ENCODE measurements around the gene KLRF2. TPM values are rescaled to one million over a fixed set of nuclear protein-coding genes. Genes with fewer than 3 reads are reported as not detected.

KLRF2 gene
- total RNA-seq, 2 donors from 2014 or later, result not detected

- H3K4me1 ChIP-seq, result no peaks in the 10 kb centered on the region
- DNase-seq (ENCODE audit: low spot score), result no peak
- no peaks in the 10 kb centered on the region for H3K27me3 ChIP-seq
- H3K4me3 ChIP-seq, result no peak overlapping the region
- H3K36me3 ChIP-seq, result no peaks in the 10 kb centered on the region
- H3K27ac ChIP-seq, result no peak overlapping the region
- no peak for TF ChIP-seq CTCF (IDR thresholded peaks at IDR 0.05)
- H3K9me3 ChIP-seq, result no peaks in the 10 kb centered on the region
Observed at GRCh38 chr12:9941838-9942237, 60.5 kb downstream of the KLRF2 start.

- H3K36me3 ChIP-seq, result no peaks in the 10 kb centered on the region
- H3K4me3 ChIP-seq, result peak overlapping the region in 1 of 2 donors; percentile 13
- DNase-seq (ENCODE audit: low spot score), result no peak
- no peaks in the 10 kb centered on the region for H3K9me3 ChIP-seq
- H3K27ac ChIP-seq, result no peak overlapping the region
- H3K4me1 ChIP-seq, result no peaks in the 10 kb centered on the region
- TF ChIP-seq CTCF (IDR thresholded peaks at IDR 0.05), result no peak
- no peaks in the 10 kb centered on the region for H3K27me3 ChIP-seq
Observed at GRCh38 chr12:9943240-9943639, 62.0 kb downstream of the KLRF2 start.

GRCh38 chr12:9944391-9944790, 63.1 kb downstream of the KLRF2 start:
- no peak overlapping the region for H3K27ac ChIP-seq
- H3K36me3 ChIP-seq, result no peaks in the 10 kb centered on the region
- no peaks in the 10 kb centered on the region for H3K9me3 ChIP-seq
- DNase-seq (ENCODE audit: low spot score), result no peak
- H3K27me3 ChIP-seq, result no peaks in the 10 kb centered on the region
- H3K4me1 ChIP-seq, result no peaks in the 10 kb centered on the region
- TF ChIP-seq CTCF (IDR thresholded peaks at IDR 0.05), result no peak
- H3K4me3 ChIP-seq, result no peak overlapping the region

Other genes with a start within 250 kb of the KLRF2 start
- gene CLEC2D, start 211.8 kb upstream of the KLRF2 start, total RNA-seq, result 1 to 10 TPM; 6.5 to 6.9 TPM
- not detected for gene CLECL1, start 148.4 kb upstream of the KLRF2 start, total RNA-seq
- 1 to 10 TPM; 1.7 to 2.6 TPM for gene CD69, start 120.6 kb upstream of the KLRF2 start, total RNA-seq
- under 1 TPM in 1 of 2 donors, not detected in 1; 0.47 TPM for gene KLRF1, start 54.0 kb upstream of the KLRF2 start, total RNA-seq
- 1 to 10 TPM; 3.9 to 4.9 TPM for gene CLEC2B, start 12.1 kb upstream of the KLRF2 start, total RNA-seq
- gene CLEC2A, start 50.9 kb downstream of the KLRF2 start, total RNA-seq, result not detected
- 1 to 10 TPM in 1 of 2 donors, under 1 TPM in 1; 0.47 to 1.3 TPM for gene CLEC12A, start 89.9 kb downstream of the KLRF2 start, total RNA-seq
- not detected for gene CLEC1B, start 117.6 kb downstream of the KLRF2 start, total RNA-seq
- not detected for gene CLEC12B, start 129.1 kb downstream of the KLRF2 start, total RNA-seq
- not detected for gene CLEC9A, start 149.2 kb downstream of the KLRF2 start, total RNA-seq
- gene CLEC1A, start 217.5 kb downstream of the KLRF2 start, total RNA-seq, result 1 to 10 TPM in 1 of 2 donors, under 1 TPM in 1; 0.93 to 2.8 TPM
- gene CLEC7A, start 248.7 kb downstream of the KLRF2 start, total RNA-seq, result 1 to 10 TPM; 4.2 to 7.9 TPM